DOHH2 (cell line): ENCODE results near the gene PGR.

ENCODE experiments used
- H3F3A ChIP-seq: fragments of 200-600 bp; sonication (generic), shearing (Covaris generic); 2 replicates; pipeline ENCODE4 v1.6.0; 2016; ENCODE audit warnings: antibody characterized with exemption, mild to moderate bottlenecking; ENCODE audit not compliant: control insufficient read depth, insufficient read depth
- H3K27ac ChIP-seq: fragments of 200-600 bp; sonication (generic); 2 replicates; pipeline ENCODE4 v1.5.1; 2014; ENCODE audit warnings: low read depth, mild to moderate bottlenecking, low read length, moderate library complexity
- H3K27me3 ChIP-seq: fragments of 200-600 bp; sonication (generic); 2 replicates; pipeline ENCODE4 v1.6.1; 2014; ENCODE audit warnings: mild to moderate bottlenecking, low read length, mixed read lengths; ENCODE audit not compliant: control insufficient read depth
- H3K36me3 ChIP-seq: fragments of 200-600 bp; sonication (generic); 2 replicates; pipeline ENCODE4 v1.6.1; 2014; ENCODE audit warnings: mild to moderate bottlenecking, low read length, moderate library complexity, mixed read lengths; ENCODE audit not compliant: control insufficient read depth
- H3K4me1 ChIP-seq: fragments of 200-600 bp; sonication (generic); 2 replicates; pipeline ENCODE4 v1.6.1; 2014; ENCODE audit warnings: mild to moderate bottlenecking, low read length, mixed read lengths; ENCODE audit not compliant: control insufficient read depth
- H3K4me2 ChIP-seq: fragments of 200-600 bp; sonication (generic); 2 replicates; pipeline ENCODE4 v1.6.0; 2014; ENCODE audit warnings: mild to moderate bottlenecking, low read length, moderate library complexity
- H3K4me3 ChIP-seq: fragments of 200-600 bp; sonication (generic); 2 replicates; pipeline ENCODE4 v1.5.1; 2014; ENCODE audit warnings: mild to moderate bottlenecking, low read length, mixed read lengths
- H3K79me2 ChIP-seq: fragments of 200-600 bp; sonication (generic); 2 replicates; pipeline ENCODE4 v1.6.1; 2014; ENCODE audit warnings: mild to moderate bottlenecking, low read length, mixed read lengths; ENCODE audit not compliant: control insufficient read depth
- H3K9me2 ChIP-seq: fragments of 200-600 bp; sonication (generic); replicated peaks from 2 replicates; pipeline ENCODE4 v1.6.1; 2014; ENCODE audit warnings: mild to moderate bottlenecking, low read length, mixed read lengths; ENCODE audit not compliant: control insufficient read depth
- H3K9me3 ChIP-seq: fragments of 200-600 bp; sonication (generic); 2 replicates; pipeline ENCODE4 v1.6.1; 2014; ENCODE audit warnings: antibody characterized with exemption, low read length, mixed read lengths; ENCODE audit not compliant: control insufficient read depth, insufficient read depth
- H4K20me1 ChIP-seq: fragments of 200-600 bp; sonication (generic); 2 replicates; pipeline ENCODE4 v1.6.0; 2014; ENCODE audit warnings: low read depth, mild to moderate bottlenecking, antibody characterized with exemption, low read length, moderate library complexity; ENCODE audit not compliant: control insufficient read depth, insufficient read depth
- CTCF ChIP-seq: fragments of 200-600 bp; sonication (generic); IDR thresholded peaks from one replicate; pipeline ENCODE4 v1.5.1; 2014; ENCODE audit warnings: antibody characterized with exemption, mild to moderate bottlenecking, low read depth, low read length; ENCODE audit not compliant: poor library complexity, severe bottlenecking
- EZH2phosphoT487 ChIP-seq: fragments of 200-600 bp; sonication (generic); IDR thresholded peaks from 2 replicates; pipeline ENCODE4 v1.6.1; 2017; ENCODE audit warnings: borderline replicate concordance, mild to moderate bottlenecking, antibody characterized with exemption, low read length, moderate library complexity, mixed read lengths

PGR gene

GRCh38 chr11:100990931-100991330, 138.7 kb downstream of the PGR start:
- no peaks in the 10 kb centered on the region for H3K27me3 ChIP-seq
- H3K9me3 ChIP-seq: no peaks in the 10 kb centered on the region
- no peaks in the 10 kb centered on the region for H3K36me3 ChIP-seq
- H3F3A ChIP-seq: no peaks in the 10 kb centered on the region
- H3K4me2 ChIP-seq: no peak overlapping the region
- no peak overlapping the region for H3K4me3 ChIP-seq
- no peak overlapping the region for H3K27ac ChIP-seq
- no peaks in the 10 kb centered on the region for H3K4me1 ChIP-seq
- TF ChIP-seq EZH2phosphoT487: no peak
- TF ChIP-seq CTCF: no peak
- H4K20me1 ChIP-seq: no peaks in the 10 kb centered on the region
- H3K79me2 ChIP-seq: no peaks in the 10 kb centered on the region
- no peaks in the 10 kb centered on the region for H3K9me2 ChIP-seq

GRCh38 chr11:100984668-100985067, 144.9 kb downstream of the PGR start:
- Histone ChIP-seq H3K36me3 (no peaks in the 10 kb centered on the region), H4K20me1 (no peaks in the 10 kb centered on the region), H3K9me2 (no peaks in the 10 kb centered on the region), H3K27me3 (no peaks in the 10 kb centered on the region), H3K4me2 (no peak overlapping the region), H3K4me1 (peaks cover 8% of the 10 kb centered on the region), H3K27ac (no peak overlapping the region), H3K79me2 (no peaks in the 10 kb centered on the region), H3F3A (no peaks in the 10 kb centered on the region), H3K4me3 (no peak overlapping the region), H3K9me3 (no peaks in the 10 kb centered on the region)
- TF ChIP-seq CTCF (no peak), EZH2phosphoT487 (no peak)

- no peak overlapping the region for H3K4me3 ChIP-seq
- H3K9me2 ChIP-seq: no peaks in the 10 kb centered on the region
- H3K79me2 ChIP-seq: no peaks in the 10 kb centered on the region
- no peaks in the 10 kb centered on the region for H3K27me3 ChIP-seq
- H3K9me3 ChIP-seq: no peaks in the 10 kb centered on the region
- H3F3A ChIP-seq: no peaks in the 10 kb centered on the region
- H4K20me1 ChIP-seq: no peaks in the 10 kb centered on the region
- no peak overlapping the region for H3K4me2 ChIP-seq
- H3K36me3 ChIP-seq: no peaks in the 10 kb centered on the region
- H3K4me1 ChIP-seq: peaks cover 8% of the 10 kb centered on the region
- H3K27ac ChIP-seq: no peak overlapping the region
- TF ChIP-seq EZH2phosphoT487 (no peak), CTCF (no peak)
Measured at GRCh38 chr11:100981196-100981824, 148.3 kb downstream of the PGR start.
